HL-60/S4 (cell line): ENCODE measurements around the gene CCDC61.

ENCODE experiments used
- in situ Hi-C: fragments of 300-500 bp; cut with MboI; formaldehyde crosslinking; loops from 2 replicates; pipeline ENCODE4 v1.14.3; 2022; ENCODE audit warnings: low sequenced_read_pairs

Gene CCDC61

GRCh38 chr19:45973553-45974338 is 21.5 kb upstream of the CCDC61 start, which contains the start of gene NOVA2:
Gene NOVA2 (minus strand): TSS chr19:45973865. CDS start chr19:45973351, 514 bp downstream.
- in situ Hi-C loops, result no loop called here

- in situ Hi-C loops, result no loop called here
These were observed 19.8 kb upstream of the CCDC61 start for GRCh38 chr19:45975306-45976070.

GRCh38 chr19:45976178-45976577 is 19.1 kb upstream of the CCDC61 start:
- in situ Hi-C loops, result no loop called here

GRCh38 chr19:45978156-45978555 is 17.1 kb upstream of the CCDC61 start:
- in situ Hi-C loops, result no loop called here

GRCh38 chr19:45981350-45981749 is 13.9 kb upstream of the CCDC61 start:
- in situ Hi-C loops, result no loop called here

GRCh38 chr19:45985321-45985720 is 9.9 kb upstream of the CCDC61 start:
- in situ Hi-C loops, result no loop called here

GRCh38 chr19:45990113-45990728 is 5.0 kb upstream of the CCDC61 start:
- in situ Hi-C loops, result no loop called here

- in situ Hi-C loops, result no loop called here
These were observed 740 bp upstream of the CCDC61 start for GRCh38 chr19:45994456-45994997.

- in situ Hi-C loops, result no loop called here
These were observed 583 bp downstream of the CCDC61 start for GRCh38 chr19:45995715-45996385.

- in situ Hi-C loops, result no loop called here
These were observed 1.7 kb downstream of the CCDC61 start for GRCh38 chr19:45996933-45997332.

GRCh38 chr19:45998834-45999233 is 3.6 kb downstream of the CCDC61 start:
- in situ Hi-C loops, result no loop called here

GRCh38 chr19:45999653-46000121 is 4.4 kb downstream of the CCDC61 start:
- in situ Hi-C loops, result no loop called here

- in situ Hi-C loops, result no loop called here
These were observed 5.4 kb downstream of the CCDC61 start for GRCh38 chr19:46000491-46001246.

GRCh38 chr19:46002678-46003275 is 7.5 kb downstream of the CCDC61 start:
- in situ Hi-C loops, result no loop called here

GRCh38 chr19:46006411-46006810 is 11.1 kb downstream of the CCDC61 start:
- in situ Hi-C loops, result no loop called here

GRCh38 chr19:46009530-46010510 is 14.6 kb downstream of the CCDC61 start:
- in situ Hi-C loops, result no loop called here

GRCh38 chr19:46014534-46014933 is 19.3 kb downstream of the CCDC61 start:
- in situ Hi-C loops, result no loop called here

- in situ Hi-C loops, result no loop called here
These were observed 19.8 kb downstream of the CCDC61 start for GRCh38 chr19:46014941-46015686.
